HL-60 (cell line): ENCODE measurements around the gene BSND.

Experiments used
- DNase-seq, 2 experiments: peaks; one replicate each; pipeline ENCODE4 v3.0.0-alpha.2; 2010 to 2020; ENCODE audit warnings: low read depth in 1 of 2, low spot score in 1 of 2
- H3K27ac ChIP-seq: fragments of 250-450 bp; sonication (Bioruptor Pico); replicated peaks from 2 replicates; pipeline ENCODE4 v1.5.1; 2020; ENCODE audit warnings: mild to moderate bottlenecking, moderate library complexity
- H3K27me3 ChIP-seq: fragments of 250-450 bp; sonication (Bioruptor Pico); 2 replicates; pipeline ENCODE4 v1.5.1; 2021; ENCODE audit warnings: mild to moderate bottlenecking, moderate library complexity; ENCODE audit not compliant: insufficient read depth, poor library complexity, severe bottlenecking
- H3K4me3 ChIP-seq: replicated peaks from 2 replicates; pipeline ENCODE4 v1.5.1; 2011; ENCODE audit warnings: mild to moderate bottlenecking, control low read depth, low read length; ENCODE audit not compliant: insufficient read depth
- GABPA ChIP-seq: IDR thresholded peaks from 2 replicates; pipeline ENCODE4 v1.6.1; 2012; ENCODE audit warnings: low read depth
- POLR2AphosphoS5 ChIP-seq: IDR thresholded peaks from 2 replicates; pipeline ENCODE4 v1.6.1; 2012; ENCODE audit warnings: low read depth
- SPI1 ChIP-seq: IDR thresholded peaks from 2 replicates; pipeline ENCODE4 v1.6.1; 2012; ENCODE audit warnings: low read depth, mild to moderate bottlenecking, borderline replicate concordance
- TF ChIP-seq, protein P1 (sequence below): IDR thresholded peaks from one replicate; pipeline ENCODE4 v1.5.1; 2011; ENCODE audit warnings: low read length, control low read depth, inconsistent platforms; ENCODE audit not compliant: insufficient read depth
- TF ChIP-seq, protein P2 (sequence below): IDR thresholded peaks from 2 replicates; pipeline ENCODE4 v1.6.1; 2012; ENCODE audit warnings: low read depth; ENCODE audit not compliant: insufficient replicate concordance

BSND gene

DNA sequence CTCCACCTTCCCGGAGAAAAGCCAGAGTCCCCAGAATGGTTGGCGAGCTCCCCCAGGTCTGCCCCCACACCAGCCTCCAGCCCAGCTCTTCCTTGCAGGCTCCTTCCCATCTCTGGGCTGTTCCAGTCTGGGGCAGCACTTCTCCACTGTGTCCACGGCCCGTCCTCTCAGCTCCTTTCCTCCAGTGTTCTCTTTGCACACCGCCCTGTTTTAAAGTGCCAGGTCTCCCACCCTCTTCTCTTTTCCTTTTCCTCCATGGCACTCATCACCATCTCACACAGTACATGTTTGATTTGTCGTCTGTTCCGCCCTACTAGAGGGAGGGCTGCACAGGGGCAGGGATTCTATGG, 34.5 kb downstream of the BSND start:
- no peak for TF ChIP-seq POLR2AphosphoS5
- TF ChIP-seq, protein P1, sequence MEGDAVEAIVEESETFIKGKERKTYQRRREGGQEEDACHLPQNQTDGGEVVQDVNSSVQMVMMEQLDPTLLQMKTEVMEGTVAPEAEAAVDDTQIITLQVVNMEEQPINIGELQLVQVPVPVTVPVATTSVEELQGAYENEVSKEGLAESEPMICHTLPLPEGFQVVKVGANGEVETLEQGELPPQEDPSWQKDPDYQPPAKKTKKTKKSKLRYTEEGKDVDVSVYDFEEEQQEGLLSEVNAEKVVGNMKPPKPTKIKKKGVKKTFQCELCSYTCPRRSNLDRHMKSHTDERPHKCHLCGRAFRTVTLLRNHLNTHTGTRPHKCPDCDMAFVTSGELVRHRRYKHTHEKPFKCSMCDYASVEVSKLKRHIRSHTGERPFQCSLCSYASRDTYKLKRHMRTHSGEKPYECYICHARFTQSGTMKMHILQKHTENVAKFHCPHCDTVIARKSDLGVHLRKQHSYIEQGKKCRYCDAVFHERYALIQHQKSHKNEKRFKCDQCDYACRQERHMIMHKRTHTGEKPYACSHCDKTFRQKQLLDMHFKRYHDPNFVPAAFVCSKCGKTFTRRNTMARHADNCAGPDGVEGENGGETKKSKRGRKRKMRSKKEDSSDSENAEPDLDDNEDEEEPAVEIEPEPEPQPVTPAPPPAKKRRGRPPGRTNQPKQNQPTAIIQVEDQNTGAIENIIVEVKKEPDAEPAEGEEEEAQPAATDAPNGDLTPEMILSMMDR = no peak
- TF ChIP-seq, protein P2, sequence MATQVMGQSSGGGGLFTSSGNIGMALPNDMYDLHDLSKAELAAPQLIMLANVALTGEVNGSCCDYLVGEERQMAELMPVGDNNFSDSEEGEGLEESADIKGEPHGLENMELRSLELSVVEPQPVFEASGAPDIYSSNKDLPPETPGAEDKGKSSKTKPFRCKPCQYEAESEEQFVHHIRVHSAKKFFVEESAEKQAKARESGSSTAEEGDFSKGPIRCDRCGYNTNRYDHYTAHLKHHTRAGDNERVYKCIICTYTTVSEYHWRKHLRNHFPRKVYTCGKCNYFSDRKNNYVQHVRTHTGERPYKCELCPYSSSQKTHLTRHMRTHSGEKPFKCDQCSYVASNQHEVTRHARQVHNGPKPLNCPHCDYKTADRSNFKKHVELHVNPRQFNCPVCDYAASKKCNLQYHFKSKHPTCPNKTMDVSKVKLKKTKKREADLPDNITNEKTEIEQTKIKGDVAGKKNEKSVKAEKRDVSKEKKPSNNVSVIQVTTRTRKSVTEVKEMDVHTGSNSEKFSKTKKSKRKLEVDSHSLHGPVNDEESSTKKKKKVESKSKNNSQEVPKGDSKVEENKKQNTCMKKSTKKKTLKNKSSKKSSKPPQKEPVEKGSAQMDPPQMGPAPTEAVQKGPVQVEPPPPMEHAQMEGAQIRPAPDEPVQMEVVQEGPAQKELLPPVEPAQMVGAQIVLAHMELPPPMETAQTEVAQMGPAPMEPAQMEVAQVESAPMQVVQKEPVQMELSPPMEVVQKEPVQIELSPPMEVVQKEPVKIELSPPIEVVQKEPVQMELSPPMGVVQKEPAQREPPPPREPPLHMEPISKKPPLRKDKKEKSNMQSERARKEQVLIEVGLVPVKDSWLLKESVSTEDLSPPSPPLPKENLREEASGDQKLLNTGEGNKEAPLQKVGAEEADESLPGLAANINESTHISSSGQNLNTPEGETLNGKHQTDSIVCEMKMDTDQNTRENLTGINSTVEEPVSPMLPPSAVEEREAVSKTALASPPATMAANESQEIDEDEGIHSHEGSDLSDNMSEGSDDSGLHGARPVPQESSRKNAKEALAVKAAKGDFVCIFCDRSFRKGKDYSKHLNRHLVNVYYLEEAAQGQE = no peak
- TF ChIP-seq SPI1 = no peak
- no peak for TF ChIP-seq GABPA
- no peak for DNase-seq
- peaks cover 8% of the 10 kb centered on the region for H3K27me3 ChIP-seq
- H3K27ac ChIP-seq = no peak overlapping the region
- H3K4me3 ChIP-seq = no peak overlapping the region

DNA sequence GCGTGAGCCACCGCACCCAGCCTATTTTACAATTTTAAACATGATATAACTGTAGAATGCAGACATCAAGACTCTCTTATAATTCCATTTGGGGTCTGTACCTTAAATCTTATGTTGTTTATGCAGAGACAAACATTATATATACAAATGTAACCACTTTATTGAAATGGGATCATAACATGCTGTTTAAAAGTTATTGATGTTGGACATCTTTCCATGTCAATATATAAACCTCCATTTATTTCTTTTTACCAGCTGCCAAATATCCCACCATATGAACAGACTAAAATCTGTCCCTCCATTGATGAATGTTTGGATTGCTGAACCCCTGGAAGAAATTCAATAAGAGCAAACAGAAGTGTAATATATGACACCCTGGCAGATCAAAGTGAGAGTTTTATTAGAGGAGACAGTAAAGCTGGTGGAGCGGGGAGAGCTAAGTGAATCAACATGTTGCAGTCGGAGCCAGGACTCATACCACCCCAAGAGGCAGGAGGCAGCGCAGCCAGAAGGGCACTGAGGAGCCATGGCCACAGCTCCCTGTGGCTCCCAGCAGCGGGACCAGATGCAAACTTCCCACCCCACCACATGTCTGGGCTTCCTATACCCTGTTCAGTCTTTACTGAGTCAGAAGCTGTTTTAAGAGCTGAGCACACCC, 35.9 kb downstream of the BSND start:
- DNase-seq = no peak
- TF ChIP-seq, protein P1 = no peak
- no peak for TF ChIP-seq SPI1
- no peak for TF ChIP-seq POLR2AphosphoS5
- TF ChIP-seq, protein P2 = no peak
- TF ChIP-seq GABPA = no peak
- no peak overlapping the region for H3K4me3 ChIP-seq
- peaks cover 21% of the 10 kb centered on the region for H3K27me3 ChIP-seq
- H3K27ac ChIP-seq = no peak overlapping the region

DNA sequence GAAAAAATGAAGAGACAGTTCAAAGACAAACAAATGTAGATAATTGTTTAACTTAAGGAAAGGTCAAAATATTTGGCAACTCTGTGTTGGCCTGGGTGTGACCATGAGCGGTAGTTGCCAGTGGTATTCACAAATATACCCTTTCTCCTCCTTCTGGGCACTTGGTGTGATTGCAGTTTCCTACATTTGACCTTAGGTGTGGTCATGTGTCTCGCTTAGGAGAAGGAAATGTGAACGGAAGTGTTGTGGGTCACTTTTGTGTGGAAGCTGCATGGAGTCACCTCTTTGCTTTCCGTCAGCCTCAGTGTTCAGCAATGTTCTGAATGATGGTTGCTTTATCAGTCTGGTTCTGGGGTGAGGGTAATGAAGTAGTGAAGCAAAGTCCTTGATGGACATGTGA, 37.2 kb downstream of the BSND start:
- DNase-seq = peak; percentile 20 to 49
- peaks cover 34% of the 10 kb centered on the region for H3K27me3 ChIP-seq
- H3K4me3 ChIP-seq = no peak overlapping the region
- H3K27ac ChIP-seq = no peak overlapping the region; the same call in 1 of the 2 replicates
- TF ChIP-seq, protein P2 = no peak
- TF ChIP-seq SPI1 (no peak), GABPA (no peak), POLR2AphosphoS5 (no peak)
